Stimulated activated naive B cell treated with anti-CD40 and anti-IgM and Interleukin-4, amounts not matched to agents 10 μg/mL and 1 μg/mL and 100 μg/mL, for 72 hours (primary cell): ENCODE results near the gene SUPT6H.
"Not testable (repeated sequence)": the region's sequence is repeated elsewhere in the genome, so short reads cannot be mapped to it uniquely, and the experiment has no call there.

ENCODE experiments used
- ATAC-seq, 2 donors: fragments of 150-1000 bp; cut with Tn5 transposase; replicated peaks; 2 replicates each; pipeline ENCODE4 v1.10.0; 2021; ENCODE audit warnings: moderate library complexity in 1 of 2
- DNase-seq: peaks from one replicate; pipeline ENCODE4 v3.0.0; 2021
- H3K27ac Mint-ChIP-seq: one replicate; pipeline ENCODE4 v1.8.0; 2022; ENCODE audit warnings: mild to moderate bottlenecking, mixed read lengths
- H3K27me3 Mint-ChIP-seq, 2 donors: one replicate each; pipeline ENCODE4 v1.8.0; 2022; ENCODE audit warnings: mixed read lengths in 2 of 2
- H3K36me3 Mint-ChIP-seq, 2 donors: one replicate each; pipeline ENCODE4 v1.8.0; 2022; ENCODE audit warnings: mixed read lengths in 2 of 2, mild to moderate bottlenecking in 1 of 2
- H3K4me1 Mint-ChIP-seq, 2 donors: one replicate each; pipeline ENCODE4 v1.8.0; 2022; ENCODE audit warnings: mixed read lengths in 2 of 2, mild to moderate bottlenecking in 1 of 2
- H3K4me3 Mint-ChIP-seq, 2 donors: one replicate each; pipeline ENCODE4 v1.8.0; 2022; ENCODE audit warnings: mild to moderate bottlenecking in 2 of 2, mixed read lengths in 2 of 2, moderate library complexity in 1 of 2
- H3K9me3 Mint-ChIP-seq, 2 donors: one replicate each; pipeline ENCODE4 v1.8.0; 2022; ENCODE audit warnings: mixed read lengths in 2 of 2, mild to moderate bottlenecking in 1 of 2

The SUPT6H gene

DNA sequence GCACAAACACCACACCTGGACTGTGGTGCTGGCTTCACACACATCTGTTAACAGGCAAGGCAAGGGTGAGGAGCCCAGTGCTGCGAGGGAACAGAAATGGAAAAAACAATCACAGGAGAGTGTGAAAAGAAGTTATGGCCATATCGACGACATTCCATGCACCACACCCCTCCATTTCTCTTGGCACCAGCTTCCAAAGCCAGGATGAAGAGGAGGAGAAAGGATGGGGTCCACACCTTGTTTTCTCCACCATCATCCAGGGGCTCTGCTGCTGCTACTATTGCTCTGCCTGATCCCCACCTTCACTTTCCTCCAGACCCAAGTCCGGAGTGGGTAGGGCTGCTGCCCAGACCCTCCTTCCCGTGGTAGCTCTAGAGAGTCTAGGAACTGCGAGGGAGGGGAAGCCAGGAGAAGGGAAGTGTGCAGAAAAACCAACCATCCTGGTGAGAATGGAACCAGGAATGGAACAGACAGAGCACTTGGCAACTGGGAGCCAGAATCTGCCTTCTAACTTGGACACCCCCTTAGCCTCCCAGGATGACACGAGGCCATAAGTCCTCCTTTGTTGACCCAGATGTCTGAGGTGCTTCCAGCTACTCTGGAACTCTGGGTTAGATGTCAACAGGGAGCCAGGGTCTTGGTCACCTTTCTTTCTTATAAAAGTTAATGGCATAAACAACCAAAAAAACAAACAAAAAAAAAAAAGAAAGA is 50.9 kb downstream of the SUPT6H start:
- peaks cover 24 to 44% of the 10 kb centered on the region in 2 donors for H3K4me1 Mint-ChIP-seq
- peak overlapping the region; percentile 92 to 94 for H3K4me3 Mint-ChIP-seq
- ATAC-seq, result no peak
- DNase-seq, result no peak
- H3K36me3 Mint-ChIP-seq, result peaks cover 5 to 30% of the 10 kb centered on the region in 2 donors
- H3K9me3 Mint-ChIP-seq, result no peaks in the 10 kb centered on the region
- peak overlapping the region; percentile 94 for H3K27ac Mint-ChIP-seq
- H3K27me3 Mint-ChIP-seq, result no peaks in the 10 kb centered on the region

DNA sequence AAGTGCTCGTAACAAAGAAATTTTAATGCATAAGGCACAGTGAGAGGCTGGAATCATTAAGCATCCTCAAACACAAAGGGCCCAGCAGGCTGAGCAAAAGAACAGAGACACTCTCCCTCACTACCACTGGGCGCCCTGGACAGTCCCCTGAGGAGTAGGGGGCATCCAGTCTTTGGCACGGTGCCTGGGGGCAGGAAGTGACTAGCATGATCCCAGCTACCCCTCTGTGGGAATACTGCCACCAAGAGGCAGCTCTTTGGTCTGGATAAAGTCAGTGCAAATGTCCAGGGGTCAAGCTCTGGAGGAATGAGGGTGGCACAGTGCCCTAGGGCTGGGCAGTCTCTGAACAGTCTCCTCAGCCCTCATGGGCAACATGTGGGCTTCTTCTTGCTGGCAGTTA is 52.3 kb downstream of the SUPT6H start:
- Mint-ChIP-seq H3K36me3 (peaks cover 3 to 28% of the 10 kb centered on the region in 2 donors), H3K4me1 (peaks cover 34 to 55% of the 10 kb centered on the region in 2 donors), H3K27me3 (no peaks in the 10 kb centered on the region), H3K9me3 (no peaks in the 10 kb centered on the region), H3K4me3 (no peak overlapping the region), H3K27ac (no peak overlapping the region)
- no peak for ATAC-seq
- DNase-seq, result no peak

DNA sequence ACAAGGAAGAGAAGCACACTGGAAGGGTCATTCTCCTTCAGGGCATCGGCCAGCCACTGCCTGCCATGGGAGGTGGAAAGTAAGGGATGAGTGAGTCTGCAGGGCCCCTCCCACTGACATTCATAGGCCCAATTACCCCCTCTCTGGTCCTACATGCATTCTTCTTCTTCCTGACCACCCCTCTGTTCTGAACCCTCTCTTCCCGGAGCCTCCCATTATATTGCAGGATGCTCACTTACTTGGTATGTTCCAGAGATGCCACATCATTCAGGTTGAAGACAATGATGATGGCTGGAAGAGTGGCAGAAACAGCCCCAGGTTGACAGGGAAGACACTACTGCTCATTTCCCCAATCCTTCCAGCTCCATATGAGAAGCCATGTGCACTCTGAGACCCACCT is 53.2 kb downstream of the SUPT6H start:
- peaks cover 8 to 34% of the 10 kb centered on the region in 2 donors for H3K36me3 Mint-ChIP-seq
- no peaks in the 10 kb centered on the region for H3K9me3 Mint-ChIP-seq
- ATAC-seq, result no peak
- DNase-seq, result no peak
- H3K27ac Mint-ChIP-seq, result no peak overlapping the region
- H3K4me3 Mint-ChIP-seq, result no peak overlapping the region
- H3K4me1 Mint-ChIP-seq, result peaks cover 37 to 58% of the 10 kb centered on the region in 2 donors
- H3K27me3 Mint-ChIP-seq, result no peaks in the 10 kb centered on the region

DNA sequence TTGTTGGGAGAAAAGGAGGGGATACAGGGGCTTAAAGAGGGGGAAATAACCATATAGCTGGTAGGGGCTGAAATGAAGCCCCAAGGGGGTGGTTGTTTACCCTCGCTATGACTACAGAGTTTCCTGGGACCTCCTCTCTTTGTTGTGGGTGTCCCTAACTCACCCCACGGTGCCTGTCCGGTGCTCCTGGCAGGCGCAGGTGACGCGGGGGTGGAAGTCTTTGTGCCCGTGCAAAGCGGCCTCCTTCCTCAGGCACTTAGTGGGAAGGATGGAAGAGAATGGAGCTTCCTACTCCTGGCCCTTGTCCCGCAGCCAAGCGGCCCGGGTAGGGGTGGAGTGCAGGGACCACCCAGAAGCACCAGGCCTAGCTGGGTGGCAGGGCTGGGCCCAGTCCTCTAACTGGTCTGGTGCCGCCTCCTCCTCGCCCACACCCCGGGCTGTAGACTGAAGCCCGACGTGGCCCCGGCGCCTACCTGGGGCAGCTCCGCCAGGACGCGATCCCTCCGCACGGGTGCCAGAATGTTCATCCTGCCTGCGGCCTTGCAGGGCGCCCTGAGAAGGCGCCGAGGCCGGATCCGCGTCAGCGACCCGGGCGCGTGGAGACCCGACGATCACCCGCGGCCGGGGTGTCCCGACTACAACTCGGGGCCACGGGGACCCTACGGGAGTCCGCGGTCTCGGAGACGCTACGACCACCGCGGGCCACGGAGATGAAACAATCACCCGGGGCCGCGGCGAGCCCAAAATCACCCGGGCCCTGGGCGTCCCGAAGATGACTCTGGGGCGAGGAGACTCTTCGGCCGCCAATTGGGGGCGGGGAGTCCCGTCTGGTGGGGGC is 55.0 kb downstream of the SUPT6H start:
- no peaks in the 10 kb centered on the region for H3K27me3 Mint-ChIP-seq
- H3K27ac Mint-ChIP-seq, result peak overlapping the region; percentile 56
- peaks cover 36 to 52% of the 10 kb centered on the region in 2 donors for H3K4me1 Mint-ChIP-seq
- H3K9me3 Mint-ChIP-seq, result no peaks in the 10 kb centered on the region
- peaks cover 24 to 52% of the 10 kb centered on the region in 2 donors for H3K36me3 Mint-ChIP-seq
- peak overlapping the region; percentile 74 to 87 for H3K4me3 Mint-ChIP-seq
- no peak for DNase-seq
- ATAC-seq, result no peak

DNA sequence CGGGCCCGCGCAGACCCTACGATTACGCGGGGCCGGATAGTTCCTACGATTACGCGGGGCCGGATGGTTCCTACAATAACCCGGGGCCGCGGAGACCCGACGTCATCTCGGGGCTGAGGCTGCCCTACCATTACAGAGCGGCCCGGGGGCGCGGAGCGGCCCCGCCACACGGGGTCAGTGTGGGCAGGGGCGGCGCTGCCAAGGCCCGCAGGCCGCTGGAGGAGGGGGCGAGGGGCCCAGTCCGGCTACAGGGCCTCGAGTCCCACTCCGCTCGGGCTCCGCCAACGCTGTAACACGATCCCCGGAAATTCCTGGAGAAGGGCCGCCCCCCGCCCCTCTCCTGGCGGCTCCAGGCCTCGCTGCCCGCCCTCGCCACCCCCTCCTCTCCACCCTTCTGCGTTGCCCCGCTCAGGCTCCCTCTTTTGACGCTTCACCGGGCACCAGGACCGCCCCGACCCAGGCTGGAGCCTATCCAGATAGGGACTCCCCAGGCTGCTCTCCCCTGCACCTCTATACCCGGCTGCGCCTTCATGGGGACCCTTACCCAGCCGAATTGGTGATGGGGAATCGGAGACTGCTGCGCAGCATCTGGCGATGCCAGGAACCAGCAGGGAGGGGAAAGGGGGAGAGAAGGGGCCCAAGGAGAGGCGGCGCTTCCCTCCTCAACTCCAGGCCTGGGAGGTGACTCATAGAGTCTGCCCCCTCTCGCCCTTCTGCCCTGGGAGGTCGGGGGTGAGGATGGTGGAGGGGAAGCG is 55.8 kb downstream of the SUPT6H start, which contains the start of gene RAB34:
Gene RAB34, minus strand, starts transcription at position 291 of the 755 bp plus-strand sequence. CDS start 602 bp downstream, outside the sequence.
- H3K27ac Mint-ChIP-seq, result peak within 1 kb of the TSS; percentile 95
- no peaks in the 10 kb centered on the region for H3K9me3 Mint-ChIP-seq
- DNase-seq (peak; percentile 41), ATAC-seq (peak; percentile 28 to 33)
- peaks cover 31 to 57% of the 10 kb centered on the region in 2 donors for H3K36me3 Mint-ChIP-seq
- peak within 1 kb of the TSS; percentile 87 for H3K4me3 Mint-ChIP-seq
- no peaks in the 10 kb centered on the region for H3K27me3 Mint-ChIP-seq
- peaks cover 38 to 51% of the 10 kb centered on the region in 2 donors for H3K4me1 Mint-ChIP-seq

GRCh38 chr17:28718333-28719020 is 56.5 kb downstream of the SUPT6H start:
- no peaks in the 10 kb centered on the region for H3K9me3 Mint-ChIP-seq

DNA sequence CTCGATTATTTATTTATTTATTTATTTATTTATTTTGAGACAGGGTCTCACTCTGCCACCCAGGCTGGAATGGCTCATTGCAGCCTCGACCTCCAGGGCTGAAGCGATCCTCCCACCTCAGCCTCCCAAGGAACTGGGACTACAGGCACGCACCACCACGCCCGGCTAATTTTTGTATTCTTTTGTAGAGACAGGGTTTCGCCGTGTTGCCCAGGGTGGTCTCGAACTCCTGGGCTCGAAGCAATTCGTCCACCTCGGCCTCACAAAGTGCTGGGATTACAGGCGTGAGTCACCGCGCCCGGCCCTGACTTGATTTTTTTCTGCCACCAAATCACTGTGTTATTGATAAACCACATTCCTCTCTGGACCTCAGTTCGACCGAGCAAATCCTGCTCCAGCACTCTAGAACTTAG is 57.0 kb downstream of the SUPT6H start:
- Mint-ChIP-seq H3K27ac (peak overlapping the region; percentile 100), H3K4me1 (peaks cover 48 to 59% of the 10 kb centered on the region in 2 donors), H3K27me3 (no peaks in the 10 kb centered on the region), H3K36me3 (peaks cover 33 to 64% of the 10 kb centered on the region in 2 donors), H3K9me3 (no peaks in the 10 kb centered on the region), H3K4me3 (peak overlapping the region; percentile 99 to 100)
- peak; percentile 0 to 1 for ATAC-seq
- DNase-seq, result no peak

More at GRCh38 chr17:28718333-28719020, 56.5 kb downstream of the SUPT6H start:
- no peaks in the 10 kb centered on the region for H3K27me3 Mint-ChIP-seq
- peaks cover 42 to 53% of the 10 kb centered on the region in 2 donors for H3K4me1 Mint-ChIP-seq
- H3K36me3 Mint-ChIP-seq, result peaks cover 31 to 62% of the 10 kb centered on the region in 2 donors
- no peak for DNase-seq
- peak overlapping the region; percentile 87 for H3K4me3 Mint-ChIP-seq
- peak overlapping the region; percentile 95 for H3K27ac Mint-ChIP-seq
- no peak for ATAC-seq

GRCh38 chr17:28720247-28720996 is 58.4 kb downstream of the SUPT6H start:
- Mint-ChIP-seq H3K9me3 (no peaks in the 10 kb centered on the region), H3K36me3 (peaks cover 43 to 64% of the 10 kb centered on the region in 2 donors), H3K4me3 (peak overlapping the region; percentile 99 to 100), H3K4me1 (peaks cover 53 to 63% of the 10 kb centered on the region in 2 donors), H3K27ac (peak overlapping the region; percentile 100), H3K27me3 (no peaks in the 10 kb centered on the region)
- DNase-seq, result no peak
- ATAC-seq, result no peak

GRCh38 chr17:28720997-28721329 is 59.0 kb downstream of the SUPT6H start:
- peaks cover 52 to 64% of the 10 kb centered on the region in 2 donors for H3K4me1 Mint-ChIP-seq
- H3K36me3 Mint-ChIP-seq, result peaks cover 45 to 64% of the 10 kb centered on the region in 2 donors
- not testable (repeated sequence) for H3K27me3 Mint-ChIP-seq, H3K9me3 Mint-ChIP-seq, DNase-seq, ATAC-seq
- H3K4me3 Mint-ChIP-seq, result peak overlapping the region; percentile 99 to 100
- H3K27ac Mint-ChIP-seq, result peak overlapping the region; percentile 100

DNA sequence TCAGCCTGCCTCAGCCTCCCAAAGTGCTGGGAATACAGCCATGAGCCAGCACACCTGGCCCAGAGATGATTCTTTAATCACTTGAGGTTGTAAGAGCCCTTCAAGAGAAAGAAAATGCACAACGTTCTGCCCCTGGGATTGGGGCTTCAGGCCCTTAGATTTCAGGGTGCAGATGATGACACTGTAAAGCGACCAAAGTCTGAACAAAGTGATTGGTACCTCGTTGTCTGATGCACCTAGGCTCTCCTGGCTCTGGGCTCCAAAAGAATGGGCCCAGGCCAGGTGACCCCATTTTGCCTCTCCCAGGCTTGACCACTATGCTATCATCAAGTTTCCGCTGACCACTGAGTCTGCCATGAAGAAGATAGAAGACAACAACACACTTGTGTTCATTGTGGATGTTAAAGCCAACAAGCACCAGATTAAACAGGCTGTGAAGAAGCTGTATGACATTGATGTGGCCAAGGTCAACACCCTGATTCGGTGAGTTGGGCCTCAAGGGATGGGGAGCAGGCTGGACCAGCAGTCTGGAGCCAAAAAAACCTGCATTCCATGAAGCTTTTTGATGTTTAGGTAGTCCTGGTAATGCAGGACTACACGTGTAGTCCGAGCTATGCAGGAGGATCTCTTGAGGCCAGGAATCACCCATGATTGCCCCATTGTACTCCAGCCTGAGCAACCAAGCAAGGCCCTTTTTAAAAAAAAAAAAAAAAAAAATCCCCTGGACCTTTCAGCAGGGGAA is 60.6 kb downstream of the SUPT6H start:
- H3K27ac Mint-ChIP-seq, result peak overlapping the region; percentile 100
- H3K4me3 Mint-ChIP-seq, result peak overlapping the region; percentile 99 to 100
- no peaks in the 10 kb centered on the region for H3K27me3 Mint-ChIP-seq
- no peaks in the 10 kb centered on the region for H3K9me3 Mint-ChIP-seq
- ATAC-seq (no peak), DNase-seq (no peak)
- H3K4me1 Mint-ChIP-seq, result peaks cover 56 to 69% of the 10 kb centered on the region in 2 donors
- H3K36me3 Mint-ChIP-seq, result peaks cover 45 to 69% of the 10 kb centered on the region in 2 donors

DNA sequence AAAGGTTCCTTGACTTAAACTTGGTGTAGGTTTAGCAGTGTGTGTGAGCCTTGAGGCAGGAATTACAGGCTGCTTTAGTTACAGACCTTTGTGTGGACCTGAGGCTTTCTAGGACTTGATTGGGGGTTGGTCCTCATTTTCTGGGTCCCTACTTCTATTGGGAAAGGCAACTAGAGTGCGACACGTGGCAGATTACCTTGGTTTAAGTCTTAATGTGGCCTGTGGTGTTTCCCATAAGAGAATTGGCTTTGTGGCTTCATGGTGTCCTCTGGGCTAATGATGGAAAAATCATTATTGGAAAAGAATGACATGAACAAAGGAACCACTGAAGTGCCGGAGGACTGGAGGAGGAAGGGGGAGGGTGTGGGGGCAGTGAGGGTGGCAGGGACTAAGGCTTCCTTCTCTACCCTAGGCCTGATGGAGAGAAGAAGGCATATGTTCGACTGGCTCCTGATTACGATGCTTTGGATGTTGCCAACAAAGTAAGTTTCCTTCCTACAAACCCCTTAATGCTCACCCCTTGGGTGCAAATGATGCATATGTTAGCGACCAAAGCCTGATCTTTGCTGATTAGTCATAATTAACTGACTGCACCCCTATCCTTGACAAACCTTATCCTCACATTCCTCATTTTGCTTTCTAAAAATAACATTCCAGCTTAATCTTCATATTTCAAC is 61.3 kb downstream of the SUPT6H start:
- H3K4me1 Mint-ChIP-seq, result peaks cover 52 to 70% of the 10 kb centered on the region in 2 donors

More for the DNA sequence above, 61.3 kb downstream of the SUPT6H start:
- peaks cover 45 to 68% of the 10 kb centered on the region in 2 donors for H3K36me3 Mint-ChIP-seq
- H3K9me3 Mint-ChIP-seq, result no peaks in the 10 kb centered on the region
- ATAC-seq (no peak), DNase-seq (no peak)
- H3K27ac Mint-ChIP-seq, result peak overlapping the region; percentile 59
- peak overlapping the region; percentile 99 for H3K4me3 Mint-ChIP-seq
- H3K27me3 Mint-ChIP-seq, result no peaks in the 10 kb centered on the region
